K562 (cell line): Measurements from ENCODE around the gene GTF2H4. TPM values are rescaled to one million over a fixed set of nuclear protein-coding genes. Genes with fewer than 3 reads are reported as not detected.

Experiments
- ASH1L ChIP-seq: fragments of 450-650 bp; IDR thresholded peaks from 2 replicates; pipeline ENCODE4 v1.6.1; 2018; ENCODE audit warnings: borderline replicate concordance, mild to moderate bottlenecking, low read depth; ENCODE audit not compliant: partially characterized antibody
- ATF4 ChIP-seq: fragments of 450-650 bp; formaldehyde crosslinking; IDR thresholded peaks from 2 replicates; pipeline ENCODE4 v1.4.0; 2022; ENCODE audit warnings: mild to moderate bottlenecking, moderate library complexity
- CC2D1A ChIP-seq: fragments of 450-650 bp; IDR thresholded peaks from 2 replicates; pipeline ENCODE4 v1.6.1; 2017; ENCODE audit warnings: mild to moderate bottlenecking
- E2F8 ChIP-seq: fragments of 450-650 bp; IDR thresholded peaks from 2 replicates; pipeline ENCODE4 v1.7.1; 2018; ENCODE audit warnings: mild to moderate bottlenecking, low read depth; ENCODE audit not compliant: partially characterized antibody
- KLF13 ChIP-seq: fragments of 450-650 bp; IDR thresholded peaks from 2 replicates; pipeline ENCODE4 v1.6.1; 2016; ENCODE audit warnings: missing genetic modification characterization, low read depth, mild to moderate bottlenecking, missing compliant biosample characterization, moderate library complexity, borderline replicate concordance
- MLLT1 ChIP-seq, 2 experiments: fragments of 450-650 bp; IDR thresholded peaks; 2 replicates each; pipeline ENCODE4 v1.6.1; 2016
- NONO ChIP-seq, 2 experiments: fragments of 200-400 bp in 1 of 2; fragments of 450-650 bp in 1 of 2; formaldehyde crosslinking in 1 of 2; IDR thresholded peaks; 2 replicates each; pipeline ENCODE4 v1.6.1; 2017; ENCODE audit warnings: low read depth in 2 of 2, mild to moderate bottlenecking in 2 of 2, moderate library complexity in 2 of 2, low read length in 1 of 2
- NR4A1 ChIP-seq, 2 experiments: fragments of 250-450 bp in 1 of 2; fragments of 450-650 bp in 1 of 2; sonication (Bioruptor Pico) in 1 of 2; IDR thresholded peaks; 2 replicates each; pipeline versions ENCODE4 v1.4.0 to v1.6.1; 2016 to 2020; ENCODE audit warnings: mild to moderate bottlenecking in 2 of 2, missing compliant biosample characterization in 1 of 2, missing genetic modification characterization in 1 of 2, moderate library complexity in 1 of 2
- RAD21 ChIP-seq, 2 experiments: fragments of 250-450 bp in 1 of 2; fragments of 450-650 bp in 1 of 2; sonication (Bioruptor Pico) in 1 of 2; formaldehyde crosslinking in 1 of 2; IDR thresholded peaks in 1 of 2; conservative IDR thresholded peaks in 1 of 2; 2 replicates each; pipeline versions ENCODE4 v1.4.0 to v1.8.0; 2020 to 2022; ENCODE audit warnings: mild to moderate bottlenecking in 2 of 2, moderate library complexity in 1 of 2
- RHOXF2B ChIP-seq: fragments of 250-450 bp; sonication (Bioruptor Pico); conservative IDR thresholded peaks from 2 replicates; pipeline ENCODE4 v1.5.1; 2021
- SNRNP70 ChIP-seq: fragments of 200-400 bp; formaldehyde crosslinking; optimal IDR thresholded peaks from 2 replicates; pipeline ENCODE3; 2017; ENCODE audit warnings: low read depth, low read length
- TAF7 ChIP-seq: fragments of 450-650 bp; IDR thresholded peaks from 2 replicates; pipeline ENCODE4 v1.6.1; 2016; ENCODE audit warnings: missing genetic modification characterization, missing compliant biosample characterization
- ZFP30 ChIP-seq: fragments of 250-450 bp; sonication (Bioruptor Pico); IDR thresholded peaks from 2 replicates; pipeline ENCODE4 v1.8.0; 2022; ENCODE audit warnings: moderate library complexity, mild to moderate bottlenecking, inconsistent platforms, borderline replicate concordance
- ZNF384 ChIP-seq: IDR thresholded peaks from 2 replicates; pipeline ENCODE4 v1.6.1; 2012; ENCODE audit warnings: low read depth, low read length, improper control_type of control experiment
- ZNF77 ChIP-seq: fragments of 250-450 bp; sonication (Bioruptor Pico); IDR thresholded peaks from 2 replicates; pipeline ENCODE4 v1.5.0; 2020
- polyA plus RNA-seq, 8 experiments: library from polyadenylated mRNA; depleted of rRNA in 4 of 8; stranded (reverse) in 5 of 8; unstranded in 3 of 8; fragments of >200 nt; fragmentation: Nextera tagmentation in 2 of 8; fragmentation: Illumina TruSeq in 1 of 8; extraction: Ambion mirVana in 2 of 8; extraction: Trizol in 1 of 8; gene quantifications; 2 replicates each; pipeline versions ENCODE4 v1.2.1 to v1.2.3, GENCODE V29; 2011 to 2014; ENCODE audit warnings: inconsistent platforms in 1 of 8, missing spikeins in 1 of 8
- total RNA-seq, 7 experiments: library from RNA; depleted of rRNA in 6 of 7; stranded (reverse); fragments of >200 nt in 6 of 7; fragmentation: Illumina TruSeq in 2 of 7; extraction: Trizol in 2 of 7; gene quantifications; 2 replicates each; pipeline versions ENCODE4 v1.2.1 to v1.2.3, GENCODE V29; 2011 to 2021; ENCODE audit warnings: low replicate concordance in 1 of 7
- TF ChIP-seq, protein P1 (sequence below): fragments of 150-350 bp; IDR thresholded peaks from 2 replicates; pipeline ENCODE4 v1.6.1; 2014; ENCODE audit warnings: low read depth, mild to moderate bottlenecking, low read length, borderline replicate concordance

GTF2H4 gene
- total and polyA plus RNA-seq, 9 of the 15 experiments (the other 6 are each of a cell fraction or from before 2014, with no cell fraction given) = 3.6 to 86.1 (median 39.6) TPM

- TF ChIP-seq RAD21 (CRISPR knock-in tag; conservative IDR thresholded peaks at IDR 0.05 in 1 of 2, IDR thresholded peaks at IDR 0.05 in 1 of 2) (peak; percentile 98 to 99), ZNF384 (peak; percentile 32; the same call in 1 of the 2 replicates), CC2D1A (peak; percentile 91), E2F8 (peak; percentile 71), ZNF77 (CRISPR knock-in tag) (no peak), MLLT1 (IDR thresholded peaks at IDR 0.05) (peak; percentile 47 to 66; a peak in 2 of 4 replicates), NONO (IDR thresholded peaks at IDR 0.05; ENCODE audit: low read depth in 2 of 2, low read length in 1 of 2) (0 out of 4 replicates have a peak, but pooled peaks of 1 of the 2 experiments have one; percentile 17), NR4A1 (CRISPR knock-in tag; IDR thresholded peaks at IDR 0.05) (no peak), NR4A1 (tag; IDR thresholded peaks at IDR 0.05) (peak; percentile 85; the same call in 1 of the 2 replicates), SNRNP70 (no peak), ZFP30 (CRISPR knock-in tag) (no peak), KLF13 (tag) (no peak), RHOXF2B (CRISPR knock-in tag) (no peak), ASH1L (no peak), ATF4 (CRISPR knock-in tag) (peak; percentile 18; the same call in 1 of the 2 replicates), TAF7 (tag) (no peak)
- TF ChIP-seq, protein P1, sequence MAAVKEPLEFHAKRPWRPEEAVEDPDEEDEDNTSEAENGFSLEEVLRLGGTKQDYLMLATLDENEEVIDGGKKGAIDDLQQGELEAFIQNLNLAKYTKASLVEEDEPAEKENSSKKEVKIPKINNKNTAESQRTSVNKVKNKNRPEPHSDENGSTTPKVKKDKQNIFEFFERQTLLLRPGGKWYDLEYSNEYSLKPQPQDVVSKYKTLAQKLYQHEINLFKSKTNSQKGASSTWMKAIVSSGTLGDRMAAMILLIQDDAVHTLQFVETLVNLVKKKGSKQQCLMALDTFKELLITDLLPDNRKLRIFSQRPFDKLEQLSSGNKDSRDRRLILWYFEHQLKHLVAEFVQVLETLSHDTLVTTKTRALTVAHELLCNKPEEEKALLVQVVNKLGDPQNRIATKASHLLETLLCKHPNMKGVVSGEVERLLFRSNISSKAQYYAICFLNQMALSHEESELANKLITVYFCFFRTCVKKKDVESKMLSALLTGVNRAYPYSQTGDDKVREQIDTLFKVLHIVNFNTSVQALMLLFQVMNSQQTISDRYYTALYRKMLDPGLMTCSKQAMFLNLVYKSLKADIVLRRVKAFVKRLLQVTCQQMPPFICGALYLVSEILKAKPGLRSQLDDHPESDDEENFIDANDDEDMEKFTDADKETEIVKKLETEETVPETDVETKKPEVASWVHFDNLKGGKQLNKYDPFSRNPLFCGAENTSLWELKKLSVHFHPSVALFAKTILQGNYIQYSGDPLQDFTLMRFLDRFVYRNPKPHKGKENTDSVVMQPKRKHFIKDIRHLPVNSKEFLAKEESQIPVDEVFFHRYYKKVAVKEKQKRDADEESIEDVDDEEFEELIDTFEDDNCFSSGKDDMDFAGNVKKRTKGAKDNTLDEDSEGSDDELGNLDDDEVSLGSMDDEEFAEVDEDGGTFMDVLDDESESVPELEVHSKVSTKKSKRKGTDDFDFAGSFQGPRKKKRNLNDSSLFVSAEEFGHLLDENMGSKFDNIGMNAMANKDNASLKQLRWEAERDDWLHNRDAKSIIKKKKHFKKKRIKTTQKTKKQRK = no peak
Measured at GRCh38 chr6:30877419-30878262, 30.4 kb upstream of the GTF2H4 start (continued).
